ENCODE data around the gene LMNB1.
A peak's percentile ranks its signal among the peaks of the same experiment; 100 is the strongest.

Gene LMNB1

GRCh38 chr5:126884269-126884819 lies 107.4 kb downstream of the LMNB1 start (continued):
- TF ChIP-seq TSHZ1 (tag by site-specific recombination; IDR thresholded peaks at IDR 0.05; ENCODE audit: borderline replicate concordance) (peak; percentile 80; the same call in 1 of the 2 replicates), OSR2 (tag by site-specific recombination; IDR thresholded peaks at IDR 0.05) (peak; percentile 66; the same call in 1 of the 2 replicates), INSM2 (tag by site-specific recombination; IDR thresholded peaks at IDR 0.05) (peak; percentile 54; the same call in 1 of the 2 replicates), MZF1 (tag by site-specific recombination; IDR thresholded peaks at IDR 0.05; ENCODE audit: borderline replicate concordance) (no peak), ZNF837 (tag by site-specific recombination; IDR thresholded peaks at IDR 0.05) (0 out of 2 replicates have a peak, but pooled peaks have one; percentile 29), ZNF629 (tag by site-specific recombination; IDR thresholded peaks at IDR 0.05) (peak; percentile 83), ZFP37 (tag by site-specific recombination; IDR thresholded peaks at IDR 0.05) (0 out of 2 replicates have a peak, but pooled peaks have one; percentile 65), KLF8 (tag by site-specific recombination; IDR thresholded peaks at IDR 0.05) (0 out of 2 replicates have a peak, but pooled peaks have one; percentile 38), PRDM10 (tag by site-specific recombination; IDR thresholded peaks at IDR 0.05) (peak; percentile 79), GLIS2 (tag by site-specific recombination; IDR thresholded peaks at IDR 0.05) (no peak), KLF16 (tag by site-specific recombination; IDR thresholded peaks at IDR 0.05) (0 out of 2 replicates have a peak, but pooled peaks have one; percentile 16), ZNF114 (tag by site-specific recombination; IDR thresholded peaks at IDR 0.05) (no peak), ZNF701 (tag by site-specific recombination; IDR thresholded peaks at IDR 0.05) (no peak), ZNF366 (tag by site-specific recombination; conservative IDR thresholded peaks at IDR 0.05) (peak; percentile 62), ZNF560 (tag by site-specific recombination; IDR thresholded peaks at IDR 0.05; ENCODE audit: borderline replicate concordance) (no peak), ZNF341 (tag by site-specific recombination; IDR thresholded peaks at IDR 0.05; ENCODE audit: low read depth) (no peak), ZNF175 (tag by site-specific recombination; IDR thresholded peaks at IDR 0.05) (no peak), ZNF558 (tag by site-specific recombination; IDR thresholded peaks at IDR 0.05) (0 out of 2 replicates have a peak, but pooled peaks have one; percentile 22), OVOL3 (tag by site-specific recombination; IDR thresholded peaks at IDR 0.05) (peak; percentile 40; the same call in 1 of the 2 replicates), ZXDB (tag by site-specific recombination; IDR thresholded peaks at IDR 0.05) (peak; percentile 81), ZNF692 (tag by site-specific recombination; IDR thresholded peaks at IDR 0.05) (peak; percentile 46; the same call in 1 of the 2 replicates), ZBTB17 (tag by site-specific recombination; IDR thresholded peaks at IDR 0.05) (peak; percentile 55)
